Ishikawa (cell line): Measurements from ENCODE around the gene GID8.
A peak's percentile ranks its signal among the peaks of the same experiment; 100 is the strongest.

ENCODE experiments used
- CEBPB ChIP-seq: IDR thresholded peaks from 2 replicates; pipeline ENCODE4 v1.6.1; 2012
- CREB1 ChIP-seq: IDR thresholded peaks from 2 replicates; pipeline ENCODE4 v1.6.1; 2012; ENCODE audit warnings: low read depth
- EGR1 ChIP-seq: IDR thresholded peaks from 2 replicates; pipeline ENCODE4 v1.6.1; 2012
- EP300 ChIP-seq: IDR thresholded peaks from 2 replicates; pipeline ENCODE4 v1.6.1; 2012; ENCODE audit warnings: borderline replicate concordance
- FOXM1 ChIP-seq: IDR thresholded peaks from 2 replicates; pipeline ENCODE4 v1.6.1; 2012; ENCODE audit warnings: low read depth, borderline replicate concordance
- MAX ChIP-seq: IDR thresholded peaks from 2 replicates; pipeline ENCODE4 v1.6.1; 2012
- NFIC ChIP-seq: IDR thresholded peaks from 2 replicates; pipeline ENCODE4 v1.6.1; 2012
- RAD21 ChIP-seq: IDR thresholded peaks from 2 replicates; pipeline ENCODE4 v1.6.1; 2012; ENCODE audit warnings: low read depth
- TAF1 ChIP-seq: IDR thresholded peaks from 2 replicates; pipeline ENCODE4 v1.6.1; 2012; ENCODE audit warnings: low read depth, mild to moderate bottlenecking
- TCF12 ChIP-seq: IDR thresholded peaks from 2 replicates; pipeline ENCODE4 v1.6.1; 2012; ENCODE audit warnings: low read depth
- TEAD4 ChIP-seq: IDR thresholded peaks from 2 replicates; pipeline ENCODE4 v1.6.1; 2012
- YY1 ChIP-seq: IDR thresholded peaks from 2 replicates; pipeline ENCODE4 v1.6.1; 2012; ENCODE audit warnings: low read depth
- ZBTB7A ChIP-seq: IDR thresholded peaks from 2 replicates; pipeline ENCODE4 v1.6.1; 2012; ENCODE audit warnings: low read depth
- TF ChIP-seq, protein P1 (sequence below): IDR thresholded peaks from 2 replicates; pipeline ENCODE4 v1.6.1; 2012
- TF ChIP-seq, protein P2 (sequence below): IDR thresholded peaks from 2 replicates; pipeline ENCODE4 v1.6.1; 2012; ENCODE audit warnings: low read depth, mild to moderate bottlenecking

GID8 gene

GRCh38 chr20:62953839-62954703 is 16.1 kb downstream of the GID8 start:
- peak; percentile 52; the same call in 1 of the 2 replicates for TF ChIP-seq ZBTB7A
- TF ChIP-seq MAX: peak; percentile 46; the same call in 1 of the 2 replicates
- TF ChIP-seq, protein P1, sequence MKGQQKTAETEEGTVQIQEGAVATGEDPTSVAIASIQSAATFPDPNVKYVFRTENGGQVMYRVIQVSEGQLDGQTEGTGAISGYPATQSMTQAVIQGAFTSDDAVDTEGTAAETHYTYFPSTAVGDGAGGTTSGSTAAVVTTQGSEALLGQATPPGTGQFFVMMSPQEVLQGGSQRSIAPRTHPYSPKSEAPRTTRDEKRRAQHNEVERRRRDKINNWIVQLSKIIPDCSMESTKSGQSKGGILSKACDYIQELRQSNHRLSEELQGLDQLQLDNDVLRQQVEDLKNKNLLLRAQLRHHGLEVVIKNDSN: peak; percentile 87
- TF ChIP-seq FOXM1: no peak

DNA sequence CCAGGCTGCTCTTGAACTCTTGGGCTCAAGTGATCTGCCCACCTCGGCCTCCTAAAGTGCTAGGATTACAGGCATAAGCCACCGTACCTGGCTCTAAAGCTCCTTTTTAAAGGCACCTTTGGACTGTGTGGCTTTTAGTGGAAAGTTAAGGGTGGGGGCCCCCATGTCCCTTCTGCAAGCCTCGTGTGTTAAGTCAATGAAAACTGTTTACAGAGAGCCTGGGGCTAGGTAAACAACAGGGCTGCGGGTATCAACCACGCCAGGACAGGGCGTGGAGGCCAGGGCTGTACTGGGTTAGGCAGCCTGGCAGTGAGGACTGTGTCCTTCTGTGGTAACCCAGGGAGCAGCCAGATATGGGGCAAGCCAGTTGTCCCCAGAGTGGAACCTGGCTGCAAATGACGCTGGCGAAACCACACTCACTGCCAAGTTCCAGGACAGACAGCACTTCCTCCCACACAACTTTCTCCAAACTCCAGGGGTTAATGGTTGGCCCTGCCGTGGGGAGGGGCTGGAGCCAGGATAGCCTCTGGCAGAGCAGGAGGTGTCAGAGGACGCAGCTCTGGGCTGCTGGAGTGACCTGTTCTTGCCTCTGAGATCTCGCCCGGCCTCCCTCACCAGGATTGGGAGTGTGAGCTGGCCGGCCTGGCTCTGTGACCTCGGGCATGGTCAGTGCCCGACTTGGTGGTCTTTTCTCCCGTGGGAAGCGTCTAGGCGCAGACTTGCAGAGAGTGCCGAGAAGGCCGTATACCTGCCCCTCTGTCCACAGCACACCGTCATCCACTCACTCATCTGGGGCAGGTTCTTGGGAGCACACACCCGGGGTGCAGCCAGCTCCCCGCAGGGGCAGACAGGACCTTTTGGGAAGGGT is 17.8 kb downstream of the GID8 start:
- TF ChIP-seq, protein P1: no peak
- TF ChIP-seq MAX (no peak), NFIC (no peak), ZBTB7A (no peak), TCF12 (no peak), TEAD4 (no peak), CREB1 (no peak), EP300 (no peak), TAF1 (no peak), CEBPB (no peak), RAD21 (no peak), EGR1 (no peak), FOXM1 (no peak), YY1 (no peak)
- TF ChIP-seq, protein P2, sequence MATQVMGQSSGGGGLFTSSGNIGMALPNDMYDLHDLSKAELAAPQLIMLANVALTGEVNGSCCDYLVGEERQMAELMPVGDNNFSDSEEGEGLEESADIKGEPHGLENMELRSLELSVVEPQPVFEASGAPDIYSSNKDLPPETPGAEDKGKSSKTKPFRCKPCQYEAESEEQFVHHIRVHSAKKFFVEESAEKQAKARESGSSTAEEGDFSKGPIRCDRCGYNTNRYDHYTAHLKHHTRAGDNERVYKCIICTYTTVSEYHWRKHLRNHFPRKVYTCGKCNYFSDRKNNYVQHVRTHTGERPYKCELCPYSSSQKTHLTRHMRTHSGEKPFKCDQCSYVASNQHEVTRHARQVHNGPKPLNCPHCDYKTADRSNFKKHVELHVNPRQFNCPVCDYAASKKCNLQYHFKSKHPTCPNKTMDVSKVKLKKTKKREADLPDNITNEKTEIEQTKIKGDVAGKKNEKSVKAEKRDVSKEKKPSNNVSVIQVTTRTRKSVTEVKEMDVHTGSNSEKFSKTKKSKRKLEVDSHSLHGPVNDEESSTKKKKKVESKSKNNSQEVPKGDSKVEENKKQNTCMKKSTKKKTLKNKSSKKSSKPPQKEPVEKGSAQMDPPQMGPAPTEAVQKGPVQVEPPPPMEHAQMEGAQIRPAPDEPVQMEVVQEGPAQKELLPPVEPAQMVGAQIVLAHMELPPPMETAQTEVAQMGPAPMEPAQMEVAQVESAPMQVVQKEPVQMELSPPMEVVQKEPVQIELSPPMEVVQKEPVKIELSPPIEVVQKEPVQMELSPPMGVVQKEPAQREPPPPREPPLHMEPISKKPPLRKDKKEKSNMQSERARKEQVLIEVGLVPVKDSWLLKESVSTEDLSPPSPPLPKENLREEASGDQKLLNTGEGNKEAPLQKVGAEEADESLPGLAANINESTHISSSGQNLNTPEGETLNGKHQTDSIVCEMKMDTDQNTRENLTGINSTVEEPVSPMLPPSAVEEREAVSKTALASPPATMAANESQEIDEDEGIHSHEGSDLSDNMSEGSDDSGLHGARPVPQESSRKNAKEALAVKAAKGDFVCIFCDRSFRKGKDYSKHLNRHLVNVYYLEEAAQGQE: no peak

DNA sequence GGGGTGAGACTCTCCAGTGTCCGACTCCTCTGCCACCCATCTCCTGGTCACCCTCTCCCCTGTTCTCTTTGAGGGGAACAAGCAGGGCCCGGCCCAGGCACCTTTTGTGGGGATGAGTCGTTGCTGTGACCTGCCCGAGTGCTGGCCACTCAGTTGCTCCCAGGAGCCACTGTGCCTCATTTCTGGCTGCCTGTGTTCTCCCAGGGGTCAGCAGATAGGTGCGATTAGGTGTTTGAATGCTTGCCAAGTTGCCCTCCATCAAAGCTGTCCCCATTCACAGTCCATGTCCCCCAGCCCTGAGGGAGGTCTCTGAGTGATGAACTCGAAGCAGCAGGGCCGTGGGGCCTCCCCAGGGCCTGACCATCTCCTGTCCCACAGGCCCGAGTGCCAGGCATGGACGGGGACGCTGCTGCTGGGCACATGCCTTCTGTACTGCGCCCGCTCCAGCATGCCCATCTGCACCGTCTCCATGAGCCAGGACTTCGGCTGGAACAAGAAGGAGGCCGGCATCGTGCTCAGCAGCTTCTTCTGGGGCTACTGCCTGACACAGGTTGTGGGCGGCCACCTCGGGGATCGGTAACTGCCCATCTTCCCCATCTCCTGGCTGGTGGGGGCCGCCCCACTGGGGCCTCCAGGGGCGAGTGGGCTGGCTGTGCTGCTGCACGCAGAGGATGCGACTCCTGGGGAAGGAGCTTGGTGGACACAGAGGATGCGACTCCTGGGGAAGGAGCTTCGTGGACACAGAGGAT is 18.6 kb downstream of the GID8 start:
- TF ChIP-seq NFIC (no peak), YY1 (no peak), TCF12 (no peak), EP300 (no peak)

DNA sequence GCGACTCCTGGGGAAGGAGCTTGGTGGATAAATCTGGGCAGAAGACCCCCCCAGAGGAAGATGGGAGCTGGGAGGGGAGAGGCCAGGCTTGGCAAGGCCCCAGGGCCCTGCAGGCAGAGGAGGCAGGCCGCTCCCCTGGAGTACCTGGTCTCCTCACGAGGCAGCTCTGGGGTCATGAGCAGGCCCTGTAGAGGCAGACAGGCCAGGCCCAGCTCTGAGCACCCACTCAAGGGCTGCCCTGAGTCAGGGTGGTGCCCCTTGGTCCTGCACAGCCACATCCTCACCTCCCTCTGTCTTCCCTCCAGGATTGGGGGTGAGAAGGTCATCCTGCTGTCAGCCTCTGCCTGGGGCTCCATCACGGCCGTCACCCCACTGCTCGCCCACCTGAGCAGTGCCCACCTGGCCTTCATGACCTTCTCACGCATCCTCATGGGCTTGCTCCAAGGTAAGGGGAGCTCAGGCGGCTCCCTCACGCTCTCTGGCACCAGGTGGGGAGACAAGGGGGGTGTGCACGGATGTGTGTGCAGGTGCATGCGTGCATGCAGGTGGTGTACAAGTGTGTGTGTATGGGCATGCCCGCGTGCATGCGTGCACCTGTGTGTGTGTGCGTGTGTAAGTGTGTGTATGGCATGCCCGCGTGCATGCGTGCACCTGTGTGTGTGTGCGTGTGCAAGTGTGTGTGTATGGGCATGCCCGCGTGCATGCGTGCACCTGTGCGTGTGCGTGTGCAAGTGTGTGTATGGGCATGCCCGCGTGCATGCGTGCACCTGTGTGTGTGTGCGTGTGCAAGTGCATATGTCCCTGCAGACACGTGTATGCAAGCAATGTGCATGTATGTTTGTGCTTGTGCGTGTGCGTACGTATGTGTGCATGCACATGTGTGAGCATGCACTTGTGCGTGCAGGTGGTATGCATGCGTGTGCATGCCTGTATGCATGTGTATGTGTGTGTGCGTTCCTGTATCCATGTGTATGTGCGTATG is 19.5 kb downstream of the GID8 start:
- no peak for TF ChIP-seq RAD21
- TF ChIP-seq MAX: no peak
- TF ChIP-seq TAF1: no peak
- TF ChIP-seq TCF12: no peak
- no peak for TF ChIP-seq CEBPB
- TF ChIP-seq EGR1: no peak
- TF ChIP-seq ZBTB7A: no peak
- TF ChIP-seq, protein P1: no peak
- no peak for TF ChIP-seq FOXM1
- TF ChIP-seq EP300: no peak
- no peak for TF ChIP-seq YY1
- TF ChIP-seq, protein P2: no peak
- TF ChIP-seq CREB1: no peak
- TF ChIP-seq NFIC: no peak
- TF ChIP-seq TEAD4: no peak
